Cardiac fibroblast (primary cell): ENCODE measurements around the gene BOD1L2.

Experiments used
- DNase-seq, 2 donors: peaks; one replicate each; pipeline versions ENCODE4 v3.0.0 to v3.0.0-alpha.2; 2010; ENCODE audit warnings: low read depth in 2 of 2
- H3K4me3 ChIP-seq, 2 donors: replicated peaks in 1 of 2; 1 replicate in 1 of 2; 2 replicates in 1 of 2; pipeline ENCODE4 v1.5.1; 2011; ENCODE audit warnings: low read depth in 2 of 2, low read length in 2 of 2, mild to moderate bottlenecking in 2 of 2, moderate library complexity in 1 of 2
- TF ChIP-seq, protein P1 (sequence below): IDR thresholded peaks from one replicate; pipeline ENCODE4 v1.5.1; 2011; ENCODE audit warnings: low read depth, mild to moderate bottlenecking, low read length, inconsistent platforms

Gene BOD1L2

DNA sequence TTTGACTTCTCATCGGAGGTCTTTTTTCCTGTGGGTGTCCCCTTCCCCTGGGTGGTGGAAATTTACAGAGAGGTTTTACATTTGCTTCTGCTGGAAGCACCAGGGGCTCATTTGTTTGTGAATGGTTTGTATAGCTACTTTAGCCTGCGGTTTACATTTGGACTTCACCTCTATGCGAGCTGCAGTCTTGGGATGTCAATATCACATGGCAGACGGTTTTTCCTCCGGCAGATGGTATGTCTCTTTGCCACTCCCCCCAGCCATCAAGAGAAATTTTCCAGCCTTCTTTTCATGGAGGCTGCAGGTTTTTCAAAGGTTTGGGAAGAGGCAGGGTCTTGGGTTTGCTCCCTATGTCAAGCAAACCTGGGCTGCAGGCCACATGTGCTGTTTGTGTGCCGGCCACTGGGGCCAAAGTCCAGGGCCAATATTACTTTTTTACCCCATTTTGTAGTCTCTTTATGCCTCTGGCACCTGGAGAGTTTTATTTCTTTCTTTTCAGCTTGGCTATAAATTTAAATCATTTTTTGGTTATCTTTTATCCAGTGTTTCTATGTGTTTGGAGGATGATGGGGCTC, 23.9 kb upstream of the BOD1L2 start:
- no peak overlapping the region for H3K4me3 ChIP-seq
- no peak for DNase-seq
- TF ChIP-seq, protein P1, sequence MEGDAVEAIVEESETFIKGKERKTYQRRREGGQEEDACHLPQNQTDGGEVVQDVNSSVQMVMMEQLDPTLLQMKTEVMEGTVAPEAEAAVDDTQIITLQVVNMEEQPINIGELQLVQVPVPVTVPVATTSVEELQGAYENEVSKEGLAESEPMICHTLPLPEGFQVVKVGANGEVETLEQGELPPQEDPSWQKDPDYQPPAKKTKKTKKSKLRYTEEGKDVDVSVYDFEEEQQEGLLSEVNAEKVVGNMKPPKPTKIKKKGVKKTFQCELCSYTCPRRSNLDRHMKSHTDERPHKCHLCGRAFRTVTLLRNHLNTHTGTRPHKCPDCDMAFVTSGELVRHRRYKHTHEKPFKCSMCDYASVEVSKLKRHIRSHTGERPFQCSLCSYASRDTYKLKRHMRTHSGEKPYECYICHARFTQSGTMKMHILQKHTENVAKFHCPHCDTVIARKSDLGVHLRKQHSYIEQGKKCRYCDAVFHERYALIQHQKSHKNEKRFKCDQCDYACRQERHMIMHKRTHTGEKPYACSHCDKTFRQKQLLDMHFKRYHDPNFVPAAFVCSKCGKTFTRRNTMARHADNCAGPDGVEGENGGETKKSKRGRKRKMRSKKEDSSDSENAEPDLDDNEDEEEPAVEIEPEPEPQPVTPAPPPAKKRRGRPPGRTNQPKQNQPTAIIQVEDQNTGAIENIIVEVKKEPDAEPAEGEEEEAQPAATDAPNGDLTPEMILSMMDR, result no peak

DNA sequence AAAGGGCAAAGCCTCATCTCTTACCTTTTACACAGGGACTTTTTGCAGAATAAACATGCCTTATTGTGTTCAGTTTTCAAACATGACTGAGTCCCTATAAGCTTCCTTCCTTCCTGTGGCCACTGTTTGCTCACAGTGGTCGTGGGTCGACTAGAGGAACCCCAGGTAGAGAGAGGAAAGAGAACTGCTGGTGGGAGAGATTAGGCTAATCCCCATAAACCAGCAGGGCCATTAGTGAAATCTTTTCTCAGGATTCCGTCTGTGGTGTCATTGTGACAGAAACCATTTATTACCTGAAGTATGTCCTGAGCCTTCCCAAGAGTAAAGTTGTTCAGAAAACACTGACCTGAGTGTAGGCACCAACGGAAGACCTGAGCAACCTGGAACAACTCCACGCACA, 21.3 kb upstream of the BOD1L2 start:
- TF ChIP-seq, protein P1, result no peak
- DNase-seq, result no peak

DNA sequence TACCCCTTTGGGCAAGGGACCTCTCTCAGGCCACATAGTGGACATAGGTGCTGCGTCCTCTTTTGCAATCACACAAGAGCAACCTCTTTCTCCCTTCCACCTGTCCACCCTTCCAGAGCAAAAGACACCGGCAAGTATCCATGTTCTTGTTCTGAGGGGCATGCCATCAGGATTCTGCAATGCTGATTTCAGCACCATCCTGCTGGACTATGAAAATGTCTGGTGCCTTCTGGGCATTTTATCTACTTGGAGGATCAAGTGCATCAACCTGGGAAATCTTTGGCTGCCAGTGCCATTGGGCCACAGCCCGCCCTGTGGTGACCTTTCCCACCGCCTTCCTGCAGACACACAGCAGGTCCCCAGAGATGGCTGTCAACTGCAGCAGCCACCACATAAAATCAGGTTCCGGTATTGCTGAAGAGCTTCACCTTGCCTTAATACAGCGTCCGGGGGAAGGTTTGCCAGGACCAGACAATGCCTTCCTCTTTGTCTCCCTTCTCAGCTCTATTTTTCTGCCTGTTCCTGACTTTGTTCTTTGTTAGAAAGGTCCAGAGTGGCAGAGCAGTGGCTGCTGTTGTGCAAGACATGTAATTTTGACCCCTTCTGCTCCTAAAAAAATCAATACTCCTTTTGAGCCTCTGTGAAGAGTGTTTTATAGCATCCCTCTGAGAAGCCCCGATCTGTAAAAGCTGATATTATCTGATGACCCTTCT, 18.5 kb upstream of the BOD1L2 start:
- TF ChIP-seq, protein P1, result no peak
- DNase-seq, result no peak
- H3K4me3 ChIP-seq, result no peak overlapping the region

More for the DNA sequence above, 21.3 kb upstream of the BOD1L2 start:
- H3K4me3 ChIP-seq, result no peak overlapping the region

DNA sequence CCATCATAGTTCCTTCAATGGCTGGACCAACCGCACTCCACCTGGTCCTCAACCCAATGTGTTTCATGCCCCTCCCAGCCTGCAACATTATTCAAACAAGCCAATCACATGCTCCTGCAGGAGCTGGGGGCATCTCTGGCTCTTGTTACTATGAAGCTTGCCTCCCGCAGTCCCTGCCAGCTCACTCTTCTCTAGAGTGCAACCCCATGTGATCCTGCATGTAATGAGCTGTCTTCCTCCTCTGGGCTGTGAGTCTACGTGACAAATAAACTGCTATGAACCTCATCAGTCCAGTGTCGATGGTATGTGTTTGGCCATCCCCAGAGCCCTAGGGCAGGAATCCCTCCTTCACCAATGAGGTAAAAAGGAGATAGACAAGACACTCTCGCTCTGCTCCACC, 15.8 kb upstream of the BOD1L2 start:
- no peak overlapping the region for H3K4me3 ChIP-seq
- no peak for DNase-seq
- TF ChIP-seq, protein P1, result no peak

DNA sequence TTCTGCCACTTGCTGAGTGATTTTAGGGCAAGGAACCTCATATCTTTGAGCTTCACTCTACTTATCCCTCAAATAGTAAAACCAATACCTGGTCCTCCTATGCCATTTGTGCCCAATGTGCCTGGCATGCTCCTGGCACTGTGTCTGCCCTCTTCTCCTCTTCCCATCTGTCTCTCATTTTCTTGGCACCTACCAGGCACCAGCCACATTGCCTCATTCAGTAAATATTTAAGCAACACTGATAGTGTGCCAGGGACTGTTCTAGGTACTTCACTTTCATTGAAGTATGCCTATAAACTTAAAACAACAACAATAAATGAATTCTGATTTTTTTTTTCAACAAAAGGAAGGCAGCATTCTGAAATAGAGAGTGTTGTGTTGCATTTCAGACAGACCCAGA, 15.1 kb upstream of the BOD1L2 start:
- TF ChIP-seq, protein P1, result no peak
- H3K4me3 ChIP-seq, result no peak overlapping the region
- no peak for DNase-seq

DNA sequence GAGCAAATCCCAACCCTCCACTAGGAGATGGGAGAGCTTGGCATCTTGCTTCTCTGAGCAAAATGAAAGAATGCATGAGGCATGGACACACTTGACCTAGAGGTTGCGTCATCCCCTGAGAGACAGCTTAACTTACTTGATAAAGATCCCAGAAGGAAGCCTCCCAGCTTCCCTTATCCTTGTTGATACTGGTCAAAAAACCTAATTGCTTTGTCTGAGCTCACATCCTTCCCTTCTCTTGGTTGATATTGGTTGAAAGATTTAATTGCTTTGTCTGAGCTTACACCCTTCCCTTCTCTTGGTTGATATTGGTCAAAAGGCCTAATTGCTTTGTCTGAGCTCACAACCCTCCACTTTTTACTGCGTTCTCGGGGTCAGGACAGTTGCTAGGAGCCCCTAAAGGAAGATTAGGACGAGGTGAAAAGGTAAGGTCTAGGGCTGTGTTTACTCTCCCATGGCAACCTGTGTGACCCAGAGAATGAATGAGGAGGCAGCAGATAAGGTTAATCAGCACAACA, 12.2 kb upstream of the BOD1L2 start:
- no peak overlapping the region for H3K4me3 ChIP-seq
- DNase-seq, result no peak
- TF ChIP-seq, protein P1, result no peak
